Activated CD4-positive, alpha-beta T cell treated with anti-CD3 and anti-CD28 coated beads, Interleukin-10, Interleukin-2, amounts not matched to agents 100 ng/mL and 50 ng/mL, durations not matched to agents 16 hours and 8 hours (primary cell): ENCODE measurements around the gene LZTR1.
"Not testable (repeated sequence)": the region's sequence is repeated elsewhere in the genome, so short reads cannot be mapped to it uniquely, and the experiment has no call there.

Source experiments
- DNase-seq: peaks from one replicate; pipeline ENCODE4 v3.0.0-alpha.2; 2020

LZTR1 gene

DNA sequence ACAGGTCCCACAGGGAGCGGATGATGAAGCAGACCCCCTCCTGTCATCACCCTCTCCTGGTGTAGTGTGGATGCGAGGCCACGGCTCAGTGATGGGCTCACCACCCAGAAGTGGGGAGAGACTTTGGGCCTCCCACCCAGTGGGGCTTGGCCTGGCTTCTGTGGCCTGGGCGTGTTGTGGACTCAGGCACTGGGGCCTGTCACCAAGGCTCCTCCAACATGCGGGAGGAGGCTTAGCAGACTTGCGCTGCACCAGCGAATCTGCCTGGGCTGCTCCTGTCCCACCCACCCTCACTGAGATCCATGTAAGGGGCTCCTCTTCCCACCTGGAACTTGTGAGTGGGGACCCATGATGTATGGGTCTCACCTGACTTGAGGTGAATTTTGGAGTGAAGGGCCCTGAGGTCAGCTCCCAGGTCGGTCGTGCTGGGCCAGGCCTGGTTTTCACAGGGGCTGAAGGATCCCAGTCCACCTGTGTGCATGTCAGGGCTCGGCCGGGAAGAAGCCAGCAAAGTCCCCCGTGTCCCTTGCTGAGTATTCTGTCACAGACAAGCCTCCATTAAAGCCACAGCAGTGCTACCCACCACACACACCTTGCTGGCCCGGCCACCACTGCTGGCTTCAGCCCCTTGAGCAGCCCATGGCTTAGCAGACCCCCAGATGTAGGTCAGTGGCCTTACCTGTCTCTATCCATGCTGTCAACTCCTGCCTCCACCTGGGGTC, 15.6 kb downstream of the LZTR1 start:
- DNase-seq: no peak

DNA sequence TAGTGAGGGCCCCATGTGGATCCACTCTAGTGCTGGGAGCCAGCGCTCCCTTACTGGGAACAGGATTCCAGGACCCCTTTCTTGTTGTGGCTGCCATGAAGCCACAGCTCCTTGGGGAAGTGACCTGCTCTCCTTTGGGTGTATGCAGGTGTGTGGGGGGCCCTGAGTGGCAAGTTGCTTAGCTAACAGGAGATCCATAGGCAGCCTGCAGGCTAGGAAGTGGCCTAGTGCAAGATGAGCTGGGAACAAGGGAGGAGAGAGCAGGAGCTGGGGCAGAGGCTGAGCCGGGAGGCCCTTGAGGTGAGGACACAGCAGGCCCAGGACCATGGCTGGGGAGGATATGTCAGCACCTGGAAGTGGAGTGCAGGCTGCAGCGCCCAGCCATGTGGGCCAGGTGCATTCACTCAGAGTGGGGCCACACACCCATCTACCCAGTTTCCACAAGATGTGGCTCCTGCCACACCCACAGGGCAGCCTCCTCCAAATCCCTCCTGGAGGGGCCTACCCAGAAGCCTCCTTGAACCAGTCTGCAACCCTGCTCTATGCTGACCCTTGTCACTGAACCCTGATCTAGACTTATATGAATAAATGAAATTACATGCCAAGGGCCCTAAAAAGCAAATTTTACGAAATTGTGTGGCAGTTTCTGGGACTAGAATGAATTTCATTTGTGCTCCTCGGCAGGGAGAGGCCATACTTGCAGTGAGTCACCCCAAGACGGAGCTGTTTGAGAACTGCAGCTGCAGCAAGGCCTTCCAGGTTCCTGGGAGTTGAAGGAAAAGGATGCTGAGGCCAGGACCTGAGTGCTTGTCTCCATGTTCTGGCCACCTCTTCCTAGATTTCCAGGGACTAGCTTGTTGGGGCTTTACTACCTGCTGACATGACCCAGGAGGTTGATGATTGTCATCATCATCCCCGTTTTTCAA, 16.6 kb downstream of the LZTR1 start:
- DNase-seq: no peak

DNA sequence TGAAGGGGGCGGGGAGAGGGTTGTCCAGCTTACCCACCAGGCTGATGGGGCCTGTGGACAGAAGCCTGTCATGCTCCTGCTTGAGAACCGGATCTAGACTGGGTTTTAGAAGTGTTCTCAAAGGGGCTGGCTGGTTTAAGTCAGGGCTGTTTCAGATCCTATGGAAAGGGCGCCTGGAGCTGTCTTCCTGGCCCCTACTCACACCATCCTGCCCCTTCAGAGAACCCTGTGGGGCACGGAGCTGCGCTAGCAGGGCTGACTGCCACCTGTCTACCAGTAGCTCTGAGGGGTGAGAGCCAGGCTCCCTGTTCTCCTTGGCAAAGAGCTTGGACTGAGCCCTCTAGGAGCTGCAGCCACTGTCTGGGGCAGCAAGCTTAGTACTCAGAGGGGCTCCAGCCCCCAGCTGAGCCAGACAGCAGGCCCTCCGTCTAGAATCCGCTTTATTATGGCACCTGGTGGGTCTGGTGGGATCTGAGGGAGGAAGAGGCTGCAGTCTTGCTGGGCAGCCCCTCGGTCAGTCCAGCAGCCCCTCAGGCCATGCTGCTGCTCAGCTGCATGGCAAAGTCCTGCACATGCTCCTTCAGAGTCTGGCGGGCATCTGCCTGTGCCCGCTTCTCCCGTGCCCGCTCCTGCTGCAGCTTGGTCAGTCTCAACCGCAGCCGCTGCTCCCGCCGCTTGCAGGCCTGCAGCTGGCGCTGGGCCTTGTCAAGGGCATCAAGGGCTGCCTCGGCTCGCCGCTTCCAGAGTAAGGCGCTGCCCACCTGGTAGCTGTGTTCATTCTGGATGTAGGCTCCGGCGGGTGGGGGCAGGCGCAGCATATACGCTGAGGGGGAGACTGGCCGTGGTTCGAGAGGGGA, 17.5 kb downstream of the LZTR1 start:
- DNase-seq: no peak

DNA sequence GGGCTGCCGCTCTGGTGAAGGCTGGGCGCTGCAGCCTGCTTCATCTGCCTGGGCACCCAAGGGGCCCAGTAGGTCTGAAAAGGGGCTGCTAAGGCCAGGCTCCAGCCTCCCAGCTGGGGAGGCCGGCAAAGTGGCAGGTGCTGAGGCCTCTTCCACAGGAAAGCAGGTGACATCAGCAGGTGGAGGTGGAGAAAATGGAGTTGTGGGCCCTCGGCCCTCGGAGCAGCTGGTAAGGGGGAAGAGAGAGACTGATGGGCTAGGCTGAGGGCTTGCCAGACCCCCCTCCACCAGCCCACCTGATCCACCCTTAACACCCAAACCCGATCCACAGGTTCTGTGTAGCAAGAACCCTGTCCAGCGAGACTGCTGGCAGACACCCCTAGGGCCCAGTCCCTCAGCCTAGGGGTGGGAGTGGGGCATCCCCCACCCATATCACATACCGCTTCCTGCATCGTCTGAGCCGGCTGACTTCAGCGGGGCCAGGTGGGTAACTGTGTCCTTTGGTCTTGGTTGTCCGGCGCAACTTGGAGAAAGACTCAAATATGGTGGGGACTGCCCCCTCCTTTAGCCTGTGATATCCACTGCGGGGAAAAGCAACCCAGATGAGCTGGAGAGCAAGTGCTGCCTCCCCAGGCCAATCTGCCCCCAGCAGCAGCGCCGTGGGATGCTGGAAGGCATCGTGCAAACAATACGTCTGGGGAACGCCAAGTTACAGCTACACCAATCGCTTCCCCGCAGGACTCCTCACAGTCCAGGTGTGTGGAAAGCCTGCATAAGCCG, 18.3 kb downstream of the LZTR1 start:
- no peak for DNase-seq

DNA sequence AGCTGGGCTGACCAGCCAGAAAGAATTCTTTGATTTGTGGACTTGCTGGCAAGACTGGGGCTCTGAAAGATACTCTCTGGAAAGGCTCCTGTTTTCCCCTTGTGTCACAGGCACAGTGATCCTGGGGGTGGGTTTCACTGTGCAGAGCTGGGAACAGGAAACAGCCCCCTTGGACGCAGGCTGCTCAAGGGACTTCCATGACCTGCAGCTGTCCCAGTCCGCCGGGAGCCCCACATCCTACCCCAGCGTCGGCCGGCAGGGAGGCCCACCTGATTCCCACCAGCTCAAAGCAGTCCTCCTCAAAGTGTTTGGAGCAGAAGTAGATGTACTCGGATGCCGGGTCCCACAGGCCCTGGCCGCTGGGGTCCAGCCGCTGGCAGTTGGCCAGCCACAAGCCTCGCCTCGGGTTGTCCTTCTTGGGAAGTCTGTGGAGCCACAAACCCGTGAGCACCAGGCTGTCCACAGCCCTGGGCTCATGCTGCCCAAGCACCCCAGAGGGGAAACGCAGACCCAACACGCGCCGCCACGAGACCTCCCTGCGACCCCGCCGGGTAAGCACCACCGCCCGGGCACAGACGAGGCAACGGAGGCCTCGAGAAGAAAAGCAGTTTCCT, 19.0 kb downstream of the LZTR1 start:
- no peak for DNase-seq

DNA sequence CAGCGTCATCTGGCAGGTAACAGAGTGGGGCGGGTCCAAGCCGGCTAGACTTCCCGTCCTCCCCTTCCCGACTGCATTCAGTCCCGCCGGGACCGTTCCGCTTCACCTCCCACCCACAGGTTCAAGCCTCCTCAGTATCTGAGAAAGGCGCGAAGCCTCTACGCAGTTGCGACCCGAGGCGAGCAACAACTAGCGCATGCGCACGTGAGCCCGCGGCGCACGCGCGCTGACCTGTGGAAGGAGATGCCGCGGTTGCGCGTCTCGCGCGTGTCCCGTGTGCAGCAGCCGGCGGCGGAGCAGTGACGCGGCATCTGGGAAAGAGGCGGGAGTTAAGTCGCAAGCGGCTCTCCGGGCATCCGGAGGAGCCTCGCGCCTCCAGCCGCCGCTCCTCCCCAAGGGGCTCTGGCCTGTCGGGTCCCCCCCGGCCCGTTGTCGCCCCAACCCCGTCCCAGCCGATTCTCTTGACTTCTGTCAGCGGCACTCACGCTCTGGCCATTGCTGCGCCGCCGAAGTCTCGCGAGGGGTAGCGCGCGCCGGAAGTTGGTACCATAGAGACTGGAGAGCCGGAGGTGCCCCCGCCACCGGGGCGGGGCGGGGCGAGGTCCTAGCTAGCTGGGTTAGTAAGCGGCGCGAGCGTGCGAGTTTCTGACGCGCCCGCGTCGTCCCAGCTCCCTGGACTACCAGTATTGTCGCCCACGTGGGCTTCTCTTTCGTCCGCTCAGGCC, 19.7 kb downstream of the LZTR1 start, which contains the start of gene THAP7:
Gene THAP7, minus strand, starts transcription at position 518 of the 725 bp plus-strand sequence. Its CDS starts 207 bp downstream, at position 311.
- DNase-seq: peak; percentile 98

DNA sequence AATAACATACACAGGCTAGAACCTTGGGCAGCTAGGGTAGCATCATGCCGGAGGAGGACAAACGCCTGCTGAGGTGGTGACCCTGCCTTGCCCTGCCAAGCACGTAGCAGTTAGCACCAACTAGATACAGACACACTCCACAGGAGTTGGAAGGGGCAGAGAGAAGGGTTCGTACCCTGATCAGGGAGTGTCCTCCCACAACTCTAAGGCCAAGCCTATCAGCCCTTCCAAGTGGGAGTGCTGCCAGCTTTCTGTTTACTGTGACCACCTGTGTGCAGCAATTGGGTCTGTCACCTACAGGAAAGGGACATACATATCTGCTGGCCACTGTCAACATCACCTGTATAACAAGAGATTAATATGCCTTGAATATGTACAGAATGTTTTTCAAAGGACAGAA, 21.7 kb downstream of the LZTR1 start:
- no peak for DNase-seq

DNA sequence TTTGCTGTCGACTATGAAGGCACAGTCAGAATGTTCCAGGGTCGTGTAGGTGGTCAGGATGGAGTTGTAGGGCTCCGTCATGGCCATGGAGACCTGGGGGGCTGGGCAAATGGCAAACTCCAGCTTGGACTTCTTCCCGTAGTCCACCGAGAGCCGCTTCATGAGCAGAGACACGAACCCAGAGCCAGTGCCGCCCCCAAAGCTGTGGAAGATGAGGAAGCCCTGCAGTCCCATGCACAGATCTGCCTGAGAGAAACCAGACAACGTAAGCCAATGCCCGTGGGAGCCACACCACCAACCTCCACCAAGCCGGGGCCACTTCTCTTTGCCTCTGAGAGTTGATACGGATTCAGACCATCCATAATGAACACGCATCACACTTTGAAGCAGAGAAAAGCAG, 27.1 kb downstream of the LZTR1 start:
- DNase-seq: not testable (repeated sequence)

DNA sequence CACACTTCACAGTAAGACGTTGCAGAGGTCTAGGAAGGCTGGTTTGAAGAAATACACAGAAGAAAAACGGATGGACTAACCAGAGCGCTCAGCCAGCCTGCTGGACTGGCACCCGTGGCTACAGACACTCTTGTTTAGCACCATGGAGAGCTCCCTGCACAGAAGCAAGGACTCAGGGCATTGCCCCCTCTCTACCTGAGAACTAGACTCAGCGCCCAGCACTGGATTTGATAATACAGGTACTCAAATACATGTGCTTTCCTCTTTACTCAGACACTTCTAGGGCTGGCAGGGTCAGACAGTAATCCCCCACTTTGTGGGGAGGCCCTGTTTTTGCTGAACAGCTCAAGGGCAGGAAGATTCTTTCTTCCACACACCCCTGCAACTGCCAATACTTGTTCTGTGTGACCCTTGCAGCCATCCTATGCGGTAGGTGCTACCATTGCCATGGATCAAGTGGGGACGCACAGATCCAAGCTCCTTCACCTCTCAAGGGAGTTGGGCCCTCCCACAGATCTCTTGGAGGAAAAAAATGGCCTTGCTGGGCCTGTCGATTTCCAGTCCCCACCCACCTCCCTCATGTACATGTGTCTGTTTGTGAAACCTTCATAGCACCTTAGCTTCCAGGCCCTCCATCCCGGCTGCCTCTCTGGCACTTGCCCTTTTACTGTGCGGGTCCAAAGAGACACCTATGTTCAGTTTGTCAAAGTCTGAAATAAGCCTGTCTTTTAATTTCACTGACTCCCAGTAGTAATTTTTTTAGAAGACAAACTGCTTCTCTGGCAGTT, 27.7 kb downstream of the LZTR1 start:
- DNase-seq: no peak

DNA sequence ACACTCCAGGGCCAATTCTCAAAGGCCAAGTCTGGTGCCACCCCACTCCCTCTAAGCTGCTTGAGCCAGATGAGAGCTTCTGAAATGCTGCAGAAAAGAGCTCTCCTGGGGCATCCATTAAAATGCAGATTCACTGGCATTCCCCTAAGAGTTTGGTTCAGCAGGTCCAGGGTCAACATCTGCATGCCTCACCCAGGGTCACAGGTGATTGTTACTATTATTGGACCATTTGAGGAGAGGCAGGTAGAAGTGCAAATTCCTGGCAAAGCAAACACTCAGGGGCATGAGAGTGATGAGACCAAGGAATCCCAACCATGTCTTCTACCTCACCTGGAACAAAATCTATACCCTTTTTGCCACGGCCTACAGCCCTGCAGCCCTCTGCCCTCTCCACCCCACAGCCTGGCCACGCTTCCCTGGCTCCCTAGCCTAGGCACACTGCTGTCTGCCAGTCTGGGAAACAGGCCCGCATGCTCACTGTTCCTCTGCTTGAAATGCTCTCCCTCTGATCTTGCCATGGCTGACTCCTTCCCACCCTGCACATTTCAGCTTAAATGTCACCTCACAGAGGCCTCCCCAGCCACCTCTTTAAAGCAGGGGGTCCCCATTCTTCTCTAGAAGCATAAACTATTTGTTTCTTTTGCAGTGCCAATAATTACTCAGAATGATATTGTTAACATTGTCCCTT, 28.5 kb downstream of the LZTR1 start:
- DNase-seq: no peak

DNA sequence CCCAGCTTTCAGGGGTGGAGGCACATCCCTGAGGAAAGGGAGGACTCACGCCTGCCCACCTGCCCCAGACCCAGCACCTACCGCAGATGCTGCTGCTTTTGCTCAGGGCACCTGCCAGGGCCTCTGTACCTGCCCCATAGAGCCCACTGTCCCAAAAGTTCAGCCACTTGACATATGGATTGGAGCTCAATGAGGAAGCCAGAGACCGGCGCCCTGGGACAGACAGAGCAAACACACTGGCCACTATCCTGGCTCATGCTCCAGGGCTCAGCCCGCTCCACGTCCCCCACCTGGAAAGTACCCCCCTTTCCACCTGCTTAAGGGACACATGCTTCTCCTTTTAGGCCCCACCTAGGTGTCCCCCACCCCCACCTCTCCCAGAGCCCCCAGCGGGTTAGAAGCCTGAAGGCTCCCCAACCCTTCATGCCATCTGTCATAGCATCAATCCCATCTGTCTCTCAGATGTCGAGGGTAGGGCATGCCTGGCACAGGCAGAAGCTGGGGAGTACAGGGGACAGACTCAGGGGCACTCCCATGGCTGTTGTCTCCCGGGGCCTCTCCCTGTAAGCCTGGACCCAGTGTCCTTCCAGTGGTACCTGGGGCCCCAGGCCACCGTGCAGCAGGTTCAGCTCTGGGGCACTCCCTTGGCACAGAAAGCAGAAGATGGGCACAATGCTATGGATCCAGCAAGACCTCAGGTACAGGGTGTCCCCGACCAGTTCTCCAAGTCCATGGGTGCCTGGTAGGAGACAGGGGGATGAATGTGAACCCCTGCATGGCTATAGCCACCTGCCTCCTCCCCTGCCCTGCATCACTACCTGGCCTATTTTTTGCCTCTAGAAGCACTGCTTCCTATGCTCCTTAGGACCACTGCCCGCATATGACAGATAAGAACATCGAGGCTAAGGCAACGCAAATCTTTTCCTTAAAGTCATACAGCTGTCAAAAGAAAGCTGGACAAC, 30.6 kb downstream of the LZTR1 start:
- DNase-seq: no peak

DNA sequence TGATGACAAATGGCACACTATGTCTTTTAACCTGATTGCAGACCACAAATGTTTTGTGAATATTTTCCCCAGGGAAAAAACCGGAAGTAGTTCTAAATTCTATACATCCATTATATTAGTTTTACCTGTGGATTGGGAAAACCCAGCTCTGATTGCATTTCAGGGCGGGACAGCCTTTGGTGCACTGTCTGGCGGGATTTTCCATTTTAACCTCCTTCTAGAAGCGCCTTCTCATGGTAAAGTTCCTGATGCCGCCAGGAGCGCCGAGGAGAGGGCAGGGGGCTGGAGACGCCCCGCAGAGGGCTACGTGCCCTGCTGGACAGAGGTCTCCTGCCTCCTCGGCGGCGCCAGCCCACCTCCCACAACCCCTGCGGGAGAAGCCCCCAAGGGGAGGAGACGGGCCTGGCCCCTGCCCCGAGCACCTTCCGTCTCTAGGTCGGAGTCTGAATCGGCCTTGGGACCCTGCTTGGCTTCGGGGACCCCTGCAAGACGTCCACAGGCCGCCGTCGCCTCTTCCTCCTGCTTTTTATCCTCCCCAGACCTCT, 31.6 kb downstream of the LZTR1 start:
- no peak for DNase-seq

DNA sequence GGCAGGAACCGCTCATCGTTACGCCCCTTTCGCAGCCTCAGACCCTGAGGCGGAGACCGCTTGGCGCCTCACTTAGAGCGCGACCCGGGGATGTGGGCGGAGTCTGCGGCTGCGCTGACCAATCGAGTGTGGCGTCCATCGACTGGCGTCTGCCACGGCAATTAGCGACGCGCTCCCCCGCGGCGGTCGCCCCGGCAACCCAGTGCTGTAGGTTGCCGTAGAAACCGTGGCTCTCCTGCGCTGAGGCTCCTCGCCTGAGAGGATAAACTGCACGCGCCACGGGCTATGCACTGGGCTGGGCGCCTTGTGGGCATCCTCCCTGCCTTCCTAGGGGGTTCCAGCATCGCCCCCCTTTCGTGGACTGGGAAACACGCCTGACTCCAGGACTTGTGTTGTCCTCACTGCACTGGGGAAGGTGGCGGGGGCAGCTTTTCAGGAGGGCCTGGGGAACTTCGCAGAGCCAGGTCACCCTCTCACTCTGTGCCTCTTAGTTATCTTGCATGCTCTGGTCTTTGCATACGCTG, 32.2 kb downstream of the LZTR1 start:
- peak; percentile 91 for DNase-seq

DNA sequence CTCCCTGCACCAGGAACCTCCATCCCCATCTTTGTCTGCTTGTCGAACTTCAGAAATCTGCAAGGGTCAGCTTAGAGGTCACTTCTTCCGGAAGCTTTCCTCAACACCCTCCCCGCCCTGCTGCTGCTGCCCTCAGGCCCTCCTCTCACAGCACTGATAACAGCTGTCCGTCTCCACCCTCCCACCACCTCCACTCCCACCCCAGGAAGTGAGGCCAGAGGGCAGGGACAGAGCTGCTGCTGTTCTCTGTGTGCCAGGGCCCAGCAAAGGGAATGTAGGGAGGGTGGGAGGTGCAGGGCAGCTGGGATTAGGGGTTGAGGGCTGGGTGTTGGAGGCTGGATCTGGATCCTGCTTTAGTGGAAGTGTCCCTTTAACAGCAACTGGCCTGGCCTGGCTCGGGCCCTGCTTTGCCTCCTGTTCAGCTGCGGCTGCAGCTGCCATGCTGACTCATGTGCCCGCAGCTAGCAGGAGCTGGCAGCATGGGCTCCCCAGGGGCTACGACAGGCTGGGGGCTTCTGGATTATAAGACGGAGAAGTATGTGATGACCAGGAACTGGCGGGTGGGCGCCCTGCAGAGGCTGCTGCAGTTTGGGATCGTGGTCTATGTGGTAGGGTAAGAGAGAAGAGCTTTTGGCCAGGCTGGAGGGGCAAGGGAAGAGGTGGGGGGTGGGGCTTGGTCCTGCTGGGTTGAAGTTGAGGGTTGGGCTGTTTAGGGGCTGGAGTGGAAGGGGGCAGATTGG, 32.8 kb downstream of the LZTR1 start, which contains the start of gene P2RX6:
Gene P2RX6, plus strand, starts transcription at position 440 of the 740 bp plus-strand sequence. Its CDS starts 10 bp downstream, at position 450.
- DNase-seq: no peak

DNA sequence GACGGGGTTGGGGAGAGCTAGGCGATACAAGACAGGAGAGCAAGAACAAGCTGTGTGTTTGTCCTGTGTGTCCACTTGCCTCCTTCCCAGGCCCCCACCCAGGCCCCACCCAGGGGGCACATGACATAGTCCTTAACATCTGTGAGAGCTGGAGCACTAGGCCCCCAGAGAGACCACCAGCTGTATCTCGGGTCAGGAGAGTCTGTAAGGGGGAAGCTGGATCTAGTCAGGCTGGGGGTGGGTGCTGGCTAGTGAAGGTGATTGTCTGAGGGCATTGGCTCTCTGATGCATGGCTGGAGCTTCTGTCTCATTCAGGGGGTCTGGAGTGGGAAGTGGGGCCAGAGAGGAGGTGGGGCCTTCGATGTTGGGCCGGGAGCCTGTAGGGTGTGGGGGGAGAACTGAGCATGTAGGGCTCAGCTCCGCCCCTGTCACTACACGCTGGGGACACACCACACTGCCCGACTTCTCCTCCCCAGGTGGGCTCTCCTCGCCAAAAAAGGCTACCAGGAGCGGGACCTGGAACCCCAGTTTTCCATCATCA, 33.4 kb downstream of the LZTR1 start:
- DNase-seq: no peak

DNA sequence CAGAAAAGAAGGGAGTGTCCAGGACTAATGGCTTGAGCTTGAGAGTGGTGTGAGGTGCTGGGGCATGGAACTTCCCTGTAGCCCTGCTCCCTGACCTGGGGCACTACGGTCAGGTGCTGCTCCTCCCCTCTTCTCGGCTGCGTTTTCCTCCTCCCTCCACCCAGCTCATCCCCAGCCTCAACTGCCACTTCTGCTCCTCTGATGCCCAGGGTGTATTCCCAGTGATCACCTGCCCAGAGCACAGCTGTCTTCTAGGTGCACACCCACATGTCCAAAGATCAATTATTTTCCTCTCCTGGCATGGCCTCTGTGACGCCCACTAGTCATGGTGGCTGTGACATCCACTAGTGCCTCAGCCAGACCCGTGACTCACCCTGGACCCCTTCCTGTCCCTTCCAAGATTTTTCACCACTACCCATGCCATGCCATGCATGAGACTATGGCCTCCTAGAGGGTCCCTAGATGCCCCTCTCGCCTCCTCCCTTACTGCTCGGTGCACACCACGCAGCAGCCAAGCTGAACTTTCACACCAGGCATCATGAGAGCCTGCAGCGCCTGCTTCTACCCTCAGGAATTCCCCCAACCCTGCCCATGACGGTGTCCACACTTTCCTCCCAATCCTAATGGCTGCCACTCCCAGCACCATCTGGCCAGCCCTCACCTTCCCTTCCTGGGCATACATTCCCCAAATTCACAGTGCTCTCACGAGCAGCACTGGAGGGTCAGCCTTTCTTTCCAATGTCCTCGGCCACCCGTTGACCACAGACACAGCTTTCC, 34.7 kb downstream of the LZTR1 start:
- no peak for DNase-seq
